Esophagus (tissue), 2 donors: ENCODE data around the gene WDR20. TPM values are rescaled to one million over a fixed set of nuclear protein-coding genes. Genes with fewer than 3 reads are reported as not detected.

ENCODE experiments used
- H3K27ac ChIP-seq, 2 donors: one replicate each; pipeline ENCODE4 v1.5.1; 2013; ENCODE audit warnings: low read depth in 2 of 2, mild to moderate bottlenecking in 2 of 2, inconsistent platforms in 1 of 2, low read length in 1 of 2, moderate library complexity in 1 of 2
- H3K27me3 ChIP-seq, 2 donors: one replicate each; pipeline ENCODE4 v1.6.1; 2013; ENCODE audit warnings: low read length in 2 of 2, control low read depth in 1 of 2, mild to moderate bottlenecking in 1 of 2; ENCODE audit not compliant: insufficient read depth in 2 of 2, control insufficient read depth in 1 of 2
- H3K36me3 ChIP-seq, 2 donors: one replicate each; pipeline ENCODE4 v1.6.1; 2013; ENCODE audit warnings: low read length in 1 of 2; ENCODE audit not compliant: control insufficient read depth in 2 of 2, insufficient read depth in 2 of 2
- H3K4me1 ChIP-seq, 2 donors: one replicate each; pipeline ENCODE4 v1.6.1; 2013; ENCODE audit warnings: low read length in 1 of 2; ENCODE audit not compliant: control insufficient read depth in 2 of 2, insufficient read depth in 2 of 2
- H3K4me3 ChIP-seq, 2 donors: one replicate each; pipeline ENCODE4 v1.5.1; 2013; ENCODE audit warnings: low read length in 2 of 2, mild to moderate bottlenecking in 2 of 2, low read depth in 1 of 2, moderate library complexity in 1 of 2
- H3K9me3 ChIP-seq, 2 donors: one replicate each; pipeline ENCODE4 v1.6.1; 2013; ENCODE audit warnings: mild to moderate bottlenecking in 2 of 2, low read depth in 1 of 2, low read length in 1 of 2, moderate library complexity in 1 of 2; ENCODE audit not compliant: control insufficient read depth in 2 of 2, insufficient read depth in 1 of 2
- WGBS, 2 donors: extraction: QIAGEN DNeasy Blood & Tissue Kit; methylation state at CpG; one replicate each; pipeline ENCODE4 v1.1.7; 2013; 5-methylcytosine and 5-hydroxymethylcytosine counted together
- polyA plus RNA-seq, 2 donors: library from polyadenylated mRNA; stranded (reverse); fragments of 200-250 nt; gene quantifications; one replicate each; pipeline ENCODE4 v1.2.3, GENCODE V29; 2013
- donor health status: healthy with polysubstance abuse.
- donor health status: Bipolar disorder and iron deficiency.

Gene WDR20
- polyA plus RNA-seq, 2 donors: 12.8 to 13.1 TPM

DNA sequence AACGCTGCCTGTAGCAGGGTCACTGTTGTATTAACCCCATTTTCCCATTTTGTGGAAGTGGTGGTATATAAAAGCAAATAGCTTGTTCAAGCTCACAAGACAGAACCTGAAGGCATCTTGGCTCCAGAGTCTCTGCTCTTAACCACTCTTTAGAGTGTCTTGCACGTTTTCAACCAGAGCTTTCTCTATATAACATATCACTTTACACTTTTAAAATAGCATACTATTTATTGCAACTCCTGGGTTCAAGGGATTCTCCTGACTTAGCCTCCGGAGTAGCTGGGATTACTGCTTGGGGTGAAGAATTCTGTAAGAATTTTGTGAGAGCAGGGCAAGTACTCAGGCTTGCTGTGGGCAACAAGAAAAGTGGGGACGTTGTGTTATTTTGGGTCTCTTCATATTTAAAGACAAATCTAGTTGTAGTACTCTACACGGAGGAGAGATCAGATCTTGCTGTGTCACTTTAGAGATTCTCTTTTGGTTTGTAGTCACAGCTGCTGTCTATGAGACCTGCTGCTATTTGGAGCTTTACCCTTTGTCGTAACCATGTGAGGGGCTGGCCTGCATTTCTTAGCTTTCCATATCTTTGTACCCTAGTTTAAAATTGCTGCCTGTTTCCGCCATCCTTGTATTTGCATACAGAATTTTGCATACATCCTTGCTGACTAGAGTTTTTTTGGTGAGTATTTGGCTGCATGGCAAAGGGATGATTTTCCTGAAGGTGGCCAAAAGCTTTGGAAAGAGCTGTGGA is 40.7 kb downstream of the WDR20 start:
- H3K36me3 ChIP-seq: no peaks in the 10 kb centered on the region
- H3K9me3 ChIP-seq: no peaks in the 10 kb centered on the region
- H3K27ac ChIP-seq: no peak overlapping the region
- WGBS, 2 donors: 68 to 73% methylated on average over 7 of the region's 7 CpGs
- no peaks in the 10 kb centered on the region for H3K27me3 ChIP-seq
- no peak overlapping the region for H3K4me3 ChIP-seq
- no peaks in the 10 kb centered on the region for H3K4me1 ChIP-seq

DNA sequence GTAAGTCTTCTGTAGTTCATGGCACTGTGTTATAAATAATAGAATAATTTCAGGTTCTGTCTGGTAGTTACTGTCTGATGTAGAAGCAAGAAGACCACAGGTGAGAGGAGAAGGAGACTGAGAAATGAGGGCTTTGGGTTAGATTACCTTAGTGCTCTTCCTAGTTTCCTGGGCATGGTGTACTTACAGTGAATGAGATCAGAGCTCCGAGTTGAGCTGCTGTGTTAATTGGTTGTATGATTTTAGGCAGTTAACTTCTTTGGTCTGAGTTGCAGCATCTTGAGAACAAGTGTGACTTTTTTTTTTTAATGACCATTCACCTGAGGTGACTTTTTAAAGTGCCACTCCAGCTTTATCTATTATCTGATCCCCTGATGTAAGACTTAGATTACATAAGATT is 41.5 kb downstream of the WDR20 start:
- Histone ChIP-seq H3K9me3 (no peaks in the 10 kb centered on the region), H3K27ac (no peak overlapping the region), H3K4me1 (peaks cover 0 to 2% of the 10 kb centered on the region in 2 donors), H3K36me3 (no peaks in the 10 kb centered on the region), H3K4me3 (no peak overlapping the region), H3K27me3 (no peaks in the 10 kb centered on the region)
- 73 to 84% methylated on average over 1 of the region's 1 CpG for WGBS, 2 donors

DNA sequence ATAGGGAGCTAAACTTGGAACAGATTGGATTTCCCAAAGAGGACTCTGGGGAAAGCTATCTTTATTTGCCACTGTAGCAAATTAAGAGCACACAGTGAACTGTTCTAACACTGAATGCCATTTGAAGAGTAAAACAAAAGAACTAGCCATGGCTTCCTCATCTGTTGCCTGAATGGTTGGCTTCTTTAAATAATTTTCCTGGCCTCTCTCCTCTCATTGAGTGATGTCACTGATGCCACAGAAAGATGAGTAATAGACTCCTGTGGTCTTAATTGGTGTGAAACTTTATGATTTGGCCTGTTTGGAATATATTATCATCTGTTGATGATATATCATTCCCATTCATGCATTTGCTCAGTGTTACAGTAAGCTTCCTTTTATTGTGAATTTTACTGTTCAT is 42.5 kb downstream of the WDR20 start:
- Histone ChIP-seq H3K27ac (no peak overlapping the region), H3K4me1 (peaks cover 0 to 5% of the 10 kb centered on the region in 2 donors), H3K27me3 (no peaks in the 10 kb centered on the region), H3K9me3 (no peaks in the 10 kb centered on the region), H3K36me3 (no peaks in the 10 kb centered on the region), H3K4me3 (no peak overlapping the region)

DNA sequence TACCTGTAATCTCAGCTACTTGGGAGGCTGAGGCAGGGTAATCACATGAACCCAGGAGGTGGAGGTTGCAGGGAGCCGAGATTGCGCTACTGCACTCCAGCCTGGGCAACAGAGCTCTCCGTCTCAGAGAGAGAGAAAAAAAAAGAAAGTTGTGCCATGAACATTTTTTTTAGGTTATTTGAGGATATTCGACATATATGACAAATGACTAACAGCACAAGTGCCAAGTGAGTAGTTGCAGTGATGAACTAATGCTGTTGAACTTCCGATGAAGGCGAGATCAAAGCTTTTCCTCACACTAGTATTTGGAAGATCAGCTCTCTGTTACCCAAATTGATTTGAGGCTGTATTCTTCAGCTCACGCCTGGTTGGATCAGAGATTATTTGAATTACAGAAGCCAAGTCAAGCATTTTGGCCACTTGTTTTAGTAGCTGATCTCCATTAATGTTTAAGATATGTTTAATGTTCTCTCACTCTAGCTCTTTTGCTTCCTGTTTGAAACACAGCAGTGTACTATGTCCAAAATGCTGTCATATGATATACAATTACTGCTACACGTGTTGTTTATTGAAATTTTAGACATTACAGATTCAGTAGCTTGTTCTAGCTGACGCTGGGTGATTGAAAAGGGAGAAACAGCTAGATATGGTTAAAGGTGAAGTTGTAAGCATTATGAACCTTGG is 43.4 kb downstream of the WDR20 start:
- 39 to 58% methylated on average over 9 of the region's 9 CpGs for WGBS, 2 donors
- Histone ChIP-seq H3K9me3 (no peaks in the 10 kb centered on the region), H3K4me3 (no peak overlapping the region), H3K27ac (no peak overlapping the region), H3K27me3 (no peaks in the 10 kb centered on the region), H3K36me3 (no peaks in the 10 kb centered on the region), H3K4me1 (peaks cover 0 to 9% of the 10 kb centered on the region in 2 donors)

DNA sequence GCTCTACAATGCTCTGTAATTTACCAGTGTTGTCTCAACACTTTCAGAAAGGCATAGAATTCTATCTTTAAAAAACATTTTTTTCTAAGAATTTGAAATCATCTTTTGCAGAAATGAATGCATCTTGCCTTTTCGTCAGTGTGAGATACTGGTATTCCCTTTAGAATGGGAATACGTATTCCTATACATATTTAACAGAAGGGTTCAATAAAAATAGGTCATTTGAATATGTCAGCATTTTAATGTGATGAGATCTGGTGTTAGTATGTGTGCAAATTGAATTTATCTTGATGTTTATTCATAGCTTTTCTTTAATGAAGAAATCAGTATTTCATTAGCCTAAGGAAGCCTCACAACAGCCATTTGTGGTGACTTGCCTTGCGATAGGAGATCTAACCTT is 44.2 kb downstream of the WDR20 start:
- WGBS, 2 donors: 94 to 97% methylated on average over 3 of the region's 3 CpGs
- H3K27ac ChIP-seq: no peak overlapping the region
- no peaks in the 10 kb centered on the region for H3K27me3 ChIP-seq
- no peaks in the 10 kb centered on the region for H3K36me3 ChIP-seq
- H3K9me3 ChIP-seq: no peaks in the 10 kb centered on the region
- no peak overlapping the region for H3K4me3 ChIP-seq
- peaks cover 0 to 11% of the 10 kb centered on the region in 2 donors for H3K4me1 ChIP-seq

DNA sequence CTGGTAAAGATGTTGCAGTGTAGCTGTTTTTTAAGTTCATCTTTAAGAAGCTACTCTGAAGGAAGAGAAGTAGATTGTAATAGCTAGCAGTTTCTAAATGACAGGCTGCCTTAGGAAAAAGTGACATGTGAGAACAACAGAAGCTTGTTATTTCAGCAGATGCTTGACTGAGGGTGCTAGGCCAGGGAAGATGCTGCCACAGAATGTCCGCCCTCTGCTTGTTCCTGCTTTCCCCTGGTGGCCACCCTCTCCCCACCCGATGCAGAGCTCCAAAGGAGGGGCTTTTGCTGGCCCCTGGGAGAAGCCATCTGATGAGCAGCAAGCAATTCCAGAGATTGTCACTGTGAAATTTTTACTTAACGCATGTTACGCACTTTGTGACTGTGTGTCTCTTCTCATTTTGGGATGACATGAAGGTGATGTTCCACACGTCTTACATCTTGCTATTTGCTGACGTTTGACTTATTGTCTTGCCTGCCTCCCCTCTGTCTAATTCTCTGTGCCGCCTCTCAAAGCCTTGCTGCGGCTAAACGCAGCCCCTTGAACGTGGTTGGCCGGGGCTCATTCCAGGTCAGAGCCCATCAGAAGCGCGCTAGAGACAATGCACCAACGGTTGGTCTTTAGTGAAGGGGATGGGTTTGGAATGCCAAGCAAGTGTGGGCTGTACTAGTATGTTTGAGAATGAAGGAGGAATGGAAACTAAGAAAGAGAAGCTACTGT is 44.8 kb downstream of the WDR20 start:
- Histone ChIP-seq H3K27ac (no peak overlapping the region), H3K36me3 (no peaks in the 10 kb centered on the region), H3K4me1 (peaks cover 0 to 11% of the 10 kb centered on the region in 2 donors), H3K4me3 (no peak overlapping the region), H3K27me3 (no peaks in the 10 kb centered on the region), H3K9me3 (no peaks in the 10 kb centered on the region)
- 87 to 90% methylated on average over 14 of the region's 14 CpGs for WGBS, 2 donors

DNA sequence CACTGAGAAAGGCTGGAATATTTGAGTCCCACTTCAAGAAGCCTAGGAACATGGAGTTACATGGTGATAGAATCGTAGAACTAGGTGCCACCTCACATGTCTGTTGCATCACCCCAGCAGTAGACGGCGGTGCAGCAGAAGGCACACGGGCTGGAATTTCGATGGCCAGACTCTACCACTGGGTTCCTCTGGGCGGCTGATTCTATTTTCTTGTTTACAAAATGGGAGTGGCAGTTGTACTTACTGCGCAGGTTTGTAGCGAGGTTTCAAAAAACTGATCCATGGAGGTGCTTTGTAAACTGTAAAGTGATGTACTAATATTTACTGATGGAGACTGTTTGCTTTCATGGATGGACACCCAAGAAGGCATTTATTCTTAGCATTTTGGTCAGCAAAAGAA is 45.7 kb downstream of the WDR20 start:
- no peak overlapping the region for H3K4me3 ChIP-seq
- H3K36me3 ChIP-seq: no peaks in the 10 kb centered on the region
- 83 to 86% methylated on average over 8 of the region's 8 CpGs for WGBS, 2 donors
- no peaks in the 10 kb centered on the region for H3K27me3 ChIP-seq
- H3K4me1 ChIP-seq: peaks cover 0 to 11% of the 10 kb centered on the region in 2 donors
- H3K27ac ChIP-seq: no peak overlapping the region
- no peaks in the 10 kb centered on the region for H3K9me3 ChIP-seq

DNA sequence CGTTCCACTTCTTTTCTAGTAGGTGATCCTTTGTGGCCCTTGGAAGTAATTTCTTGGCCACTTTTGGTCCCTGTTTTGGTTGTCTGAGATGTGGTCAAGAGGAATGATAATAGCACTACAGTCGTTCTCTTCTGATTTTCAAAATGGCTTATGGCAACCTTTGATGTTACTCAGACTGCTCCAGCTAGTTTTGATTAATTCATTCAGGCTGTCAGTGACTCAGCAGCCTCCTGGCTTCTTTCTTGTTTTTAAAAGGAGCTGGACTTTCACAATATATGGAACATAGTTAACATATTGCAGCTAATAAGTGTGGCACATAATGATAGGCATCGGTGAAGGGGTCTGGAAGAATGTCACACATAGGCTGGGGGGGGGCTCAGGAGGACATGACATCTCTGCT is 47.3 kb downstream of the WDR20 start:
- 26 to 39% methylated on average over 3 of the region's 3 CpGs for WGBS, 2 donors

DNA sequence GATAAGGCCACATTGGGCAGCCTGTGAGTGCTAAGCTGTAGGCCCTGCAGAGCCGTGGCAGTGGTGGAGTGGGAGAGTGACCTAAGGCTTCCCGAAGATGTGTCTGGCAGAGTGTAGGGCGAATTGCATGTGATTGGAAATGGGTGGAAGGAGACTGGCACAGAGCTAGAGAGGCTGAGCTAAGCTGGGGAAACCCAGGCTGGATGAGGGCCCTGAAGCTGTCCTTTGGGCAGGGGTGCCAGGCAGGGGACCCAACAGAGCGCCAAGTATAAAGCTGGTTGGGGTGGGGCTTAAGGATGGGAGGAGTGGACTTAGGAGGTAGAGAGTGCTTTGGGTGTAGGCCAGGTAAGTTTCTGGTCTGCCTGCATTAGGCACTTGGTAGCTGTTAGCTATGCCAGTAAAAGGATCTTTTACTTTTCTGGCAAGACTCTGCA is 47.9 kb downstream of the WDR20 start:
- 39 to 59% methylated on average over 4 of the region's 4 CpGs for WGBS, 2 donors
- no peaks in the 10 kb centered on the region for H3K9me3 ChIP-seq
- no peaks in the 10 kb centered on the region for H3K36me3 ChIP-seq
- peak overlapping the region; percentile 80 to 88 for H3K27ac ChIP-seq
- no peak overlapping the region for H3K4me3 ChIP-seq
- H3K27me3 ChIP-seq: no peaks in the 10 kb centered on the region
- peaks cover 4 to 16% of the 10 kb centered on the region in 2 donors for H3K4me1 ChIP-seq

More for the DNA sequence above, 47.3 kb downstream of the WDR20 start:
- Histone ChIP-seq H3K4me1 (peaks cover 4 to 16% of the 10 kb centered on the region in 2 donors), H3K27me3 (no peaks in the 10 kb centered on the region), H3K9me3 (no peaks in the 10 kb centered on the region), H3K36me3 (no peaks in the 10 kb centered on the region), H3K4me3 (no peak overlapping the region), H3K27ac (peak overlapping the region; percentile 80 to 88)
